ENCODE results near the gene C1R.

The C1R gene

DNA sequence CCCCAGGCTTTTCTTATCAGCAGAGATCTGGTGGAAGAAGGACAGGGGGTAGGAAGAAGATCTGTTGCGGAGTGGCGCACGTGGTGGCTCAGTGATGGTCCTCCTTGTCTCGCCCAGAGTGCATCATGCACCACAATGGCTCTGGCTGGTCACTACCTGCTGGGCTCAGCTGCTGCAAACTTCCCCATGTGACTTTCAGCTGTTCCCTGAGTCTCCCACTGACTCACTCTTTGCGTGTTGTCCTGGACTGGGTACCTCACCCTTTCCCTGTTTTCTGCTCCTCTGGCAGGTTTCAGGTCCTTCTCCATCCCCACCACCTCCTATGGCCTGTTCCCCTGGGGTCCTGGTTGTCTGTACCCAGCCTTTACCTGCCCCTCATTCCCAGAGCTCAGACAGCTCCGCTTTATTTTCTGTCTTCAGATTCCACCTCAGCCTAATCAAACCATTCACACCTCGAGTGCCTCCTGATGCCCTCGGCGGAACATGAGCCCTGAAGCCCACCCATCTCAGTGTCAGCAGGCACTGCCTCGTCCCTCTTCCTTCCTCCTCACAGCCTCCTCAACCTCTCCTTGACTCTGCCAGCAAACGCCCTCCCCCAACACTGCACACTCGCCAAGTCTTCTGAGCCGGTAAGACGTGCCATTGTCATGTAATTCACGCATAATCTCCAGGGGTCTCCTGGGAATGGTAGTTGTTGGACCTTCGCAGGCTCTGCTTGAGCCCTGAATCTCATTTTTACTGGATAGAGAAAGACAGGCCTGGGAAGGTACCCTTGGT lies 1.8 kb downstream of the C1R start:
- Histone ChIP-seq H3K4me3 (ENCODE audit: insufficient read depth, low read depth, low read length, poor library complexity, severe bottlenecking) (no peak overlapping the region), H3K9me3 (ENCODE audit: control insufficient read depth, low read length) (no peaks in the 10 kb centered on the region), H3K36me3 (ENCODE audit: control insufficient read depth, insufficient read depth, low read length) (no peaks in the 10 kb centered on the region), H3K4me1 (ENCODE audit: control insufficient read depth, insufficient read depth, low read length, poor library complexity, severe bottlenecking) (peaks cover 4% of the 10 kb centered on the region), H3K27me3 (replicated peaks; ENCODE audit: control insufficient read depth, insufficient read depth, low read length, poor library complexity, severe bottlenecking) (no peaks in the 10 kb centered on the region), H3K27ac (ENCODE audit: insufficient read depth, low read length, poor library complexity, severe bottlenecking) (no peak overlapping the region)
- no peak for DNase-seq

- Histone ChIP-seq H3K9me3 (ENCODE audit: control insufficient read depth, low read length) (no peaks in the 10 kb centered on the region), H3K4me3 (ENCODE audit: insufficient read depth, low read depth, low read length, poor library complexity, severe bottlenecking) (no peak overlapping the region), H3K4me1 (ENCODE audit: control insufficient read depth, insufficient read depth, low read length, poor library complexity, severe bottlenecking) (peaks cover 4% of the 10 kb centered on the region), H3K27me3 (replicated peaks; ENCODE audit: control insufficient read depth, insufficient read depth, low read length, poor library complexity, severe bottlenecking) (no peaks in the 10 kb centered on the region), H3K27ac (ENCODE audit: insufficient read depth, low read length, poor library complexity, severe bottlenecking) (no peak overlapping the region), H3K36me3 (ENCODE audit: control insufficient read depth, insufficient read depth, low read length) (no peaks in the 10 kb centered on the region)
- DNase-seq, result no peak
Measured at GRCh38 chr12:7089196-7089871, 2.9 kb downstream of the C1R start.

- H3K4me3 ChIP-seq (ENCODE audit: insufficient read depth, low read depth, low read length, poor library complexity, severe bottlenecking), result no peak overlapping the region
- H3K4me1 ChIP-seq (ENCODE audit: control insufficient read depth, insufficient read depth, low read length, poor library complexity, severe bottlenecking), result no peaks in the 10 kb centered on the region
- no peaks in the 10 kb centered on the region for H3K9me3 ChIP-seq (ENCODE audit: control insufficient read depth, low read length)
- no peak overlapping the region for H3K27ac ChIP-seq (ENCODE audit: insufficient read depth, low read length, poor library complexity, severe bottlenecking)
- DNase-seq, result no peak
- H3K27me3 ChIP-seq (replicated peaks; ENCODE audit: control insufficient read depth, insufficient read depth, low read length, poor library complexity, severe bottlenecking), result no peaks in the 10 kb centered on the region
- no peaks in the 10 kb centered on the region for H3K36me3 ChIP-seq (ENCODE audit: control insufficient read depth, insufficient read depth, low read length)
Measured at GRCh38 chr12:7083125-7083524, 9.1 kb downstream of the C1R start.

DNA sequence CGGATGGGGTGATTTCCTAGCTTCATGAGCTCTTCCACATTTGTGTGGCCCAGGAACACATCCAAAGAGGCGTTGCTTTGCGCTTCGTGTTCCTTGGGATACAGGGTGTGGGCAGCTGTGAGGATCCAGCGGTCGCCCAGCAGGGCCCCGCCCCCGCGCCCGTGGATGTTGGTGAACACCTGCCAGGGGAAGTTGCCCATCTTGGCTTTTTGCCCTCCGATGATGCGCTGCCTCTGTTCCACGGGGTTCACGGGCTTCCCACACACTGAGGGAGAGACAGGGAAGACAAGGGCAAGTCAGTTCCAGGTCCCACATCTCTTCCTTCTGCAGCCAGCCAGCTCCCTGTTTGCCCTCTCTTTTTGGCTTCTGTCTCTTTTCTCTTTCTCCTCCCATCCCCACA lies 11.2 kb downstream of the C1R start:
- Histone ChIP-seq H3K9me3 (ENCODE audit: control insufficient read depth, low read length) (no peaks in the 10 kb centered on the region), H3K4me3 (ENCODE audit: insufficient read depth, low read depth, low read length, poor library complexity, severe bottlenecking) (no peak overlapping the region), H3K27me3 (replicated peaks; ENCODE audit: control insufficient read depth, insufficient read depth, low read length, poor library complexity, severe bottlenecking) (no peaks in the 10 kb centered on the region), H3K27ac (ENCODE audit: insufficient read depth, low read length, poor library complexity, severe bottlenecking) (no peak overlapping the region), H3K36me3 (ENCODE audit: control insufficient read depth, insufficient read depth, low read length) (no peaks in the 10 kb centered on the region), H3K4me1 (ENCODE audit: control insufficient read depth, insufficient read depth, low read length, poor library complexity, severe bottlenecking) (no peaks in the 10 kb centered on the region)
- DNase-seq, result no peak

GRCh38 chr12:7079826-7080125 lies 12.5 kb downstream of the C1R start:
- H3K4me3 ChIP-seq (ENCODE audit: insufficient read depth, low read depth, low read length, poor library complexity, severe bottlenecking), result no peak overlapping the region
- no peaks in the 10 kb centered on the region for H3K9me3 ChIP-seq (ENCODE audit: control insufficient read depth, low read length)
- H3K36me3 ChIP-seq (ENCODE audit: control insufficient read depth, insufficient read depth, low read length), result no peaks in the 10 kb centered on the region
- no peak overlapping the region for H3K27ac ChIP-seq (ENCODE audit: insufficient read depth, low read length, poor library complexity, severe bottlenecking)
- H3K27me3 ChIP-seq (replicated peaks; ENCODE audit: control insufficient read depth, insufficient read depth, low read length, poor library complexity, severe bottlenecking), result no peaks in the 10 kb centered on the region
- H3K4me1 ChIP-seq (ENCODE audit: control insufficient read depth, insufficient read depth, low read length, poor library complexity, severe bottlenecking), result no peaks in the 10 kb centered on the region
- no peak for DNase-seq

- Histone ChIP-seq H3K4me1 (ENCODE audit: control insufficient read depth, insufficient read depth, low read length, poor library complexity, severe bottlenecking) (no peaks in the 10 kb centered on the region), H3K27me3 (replicated peaks; ENCODE audit: control insufficient read depth, insufficient read depth, low read length, poor library complexity, severe bottlenecking) (no peaks in the 10 kb centered on the region), H3K4me3 (ENCODE audit: insufficient read depth, low read depth, low read length, poor library complexity, severe bottlenecking) (no peak overlapping the region), H3K36me3 (ENCODE audit: control insufficient read depth, insufficient read depth, low read length) (no peaks in the 10 kb centered on the region), H3K9me3 (ENCODE audit: control insufficient read depth, low read length) (no peaks in the 10 kb centered on the region), H3K27ac (ENCODE audit: insufficient read depth, low read length, poor library complexity, severe bottlenecking) (no peak overlapping the region)
- no peak for DNase-seq
Measured at GRCh38 chr12:7078163-7078562, 14.1 kb downstream of the C1R start.

DNA sequence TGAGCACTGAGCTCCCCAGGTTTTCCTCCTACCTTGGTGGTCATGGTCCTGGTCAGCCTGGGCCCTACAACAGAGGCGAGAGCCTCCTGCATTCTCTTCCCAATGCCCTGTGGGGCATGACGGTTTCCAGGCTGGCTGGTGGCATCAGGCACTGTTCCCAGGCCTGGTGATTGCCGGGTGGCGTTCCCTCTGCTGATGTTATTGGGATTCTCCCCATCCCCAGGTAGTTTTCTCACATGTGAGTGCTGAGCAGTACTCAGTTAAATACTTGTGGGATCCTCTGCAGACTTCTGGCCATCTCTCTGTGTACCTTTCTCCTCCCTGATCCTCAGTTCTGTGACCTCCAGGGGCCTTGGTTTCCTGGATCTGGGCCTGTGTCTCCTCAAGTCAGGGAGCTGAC lies 15.8 kb downstream of the C1R start:
- H3K36me3 ChIP-seq (ENCODE audit: control insufficient read depth, insufficient read depth, low read length), result no peaks in the 10 kb centered on the region
- H3K4me3 ChIP-seq (ENCODE audit: insufficient read depth, low read depth, low read length, poor library complexity, severe bottlenecking), result no peak overlapping the region
- H3K9me3 ChIP-seq (ENCODE audit: control insufficient read depth, low read length), result no peaks in the 10 kb centered on the region
- H3K4me1 ChIP-seq (ENCODE audit: control insufficient read depth, insufficient read depth, low read length, poor library complexity, severe bottlenecking), result no peaks in the 10 kb centered on the region
- H3K27me3 ChIP-seq (replicated peaks; ENCODE audit: control insufficient read depth, insufficient read depth, low read length, poor library complexity, severe bottlenecking), result no peaks in the 10 kb centered on the region
- no peak overlapping the region for H3K27ac ChIP-seq (ENCODE audit: insufficient read depth, low read length, poor library complexity, severe bottlenecking)
- no peak for DNase-seq

DNA sequence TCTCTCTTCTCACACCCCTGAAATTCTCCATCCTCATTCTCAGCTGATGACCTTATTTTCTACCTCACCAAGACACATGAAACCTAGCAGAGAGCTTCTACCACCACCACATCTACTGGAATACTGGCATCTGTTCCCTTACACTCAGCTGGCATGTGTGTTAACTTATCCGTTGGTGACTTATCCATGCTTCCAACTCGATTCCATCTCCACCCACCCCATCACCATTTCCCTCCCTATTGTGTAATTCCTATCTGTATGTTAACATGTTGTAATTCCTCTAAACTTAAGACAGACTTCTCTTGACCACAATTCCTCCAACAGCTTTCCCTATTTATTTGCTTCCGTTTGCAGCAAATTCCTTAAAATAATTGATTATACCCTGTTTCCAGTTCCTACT lies 16.3 kb downstream of the C1R start:
- DNase-seq, result no peak
- Histone ChIP-seq H3K9me3 (ENCODE audit: control insufficient read depth, low read length) (no peaks in the 10 kb centered on the region), H3K36me3 (ENCODE audit: control insufficient read depth, insufficient read depth, low read length) (no peaks in the 10 kb centered on the region), H3K27me3 (replicated peaks; ENCODE audit: control insufficient read depth, insufficient read depth, low read length, poor library complexity, severe bottlenecking) (no peaks in the 10 kb centered on the region), H3K4me3 (ENCODE audit: insufficient read depth, low read depth, low read length, poor library complexity, severe bottlenecking) (no peak overlapping the region), H3K27ac (ENCODE audit: insufficient read depth, low read length, poor library complexity, severe bottlenecking) (no peak overlapping the region), H3K4me1 (ENCODE audit: control insufficient read depth, insufficient read depth, low read length, poor library complexity, severe bottlenecking) (no peaks in the 10 kb centered on the region)

- H3K36me3 ChIP-seq (ENCODE audit: control insufficient read depth, insufficient read depth, low read length), result no peaks in the 10 kb centered on the region
- H3K27me3 ChIP-seq (replicated peaks; ENCODE audit: control insufficient read depth, insufficient read depth, low read length, poor library complexity, severe bottlenecking), result no peaks in the 10 kb centered on the region
- H3K9me3 ChIP-seq (ENCODE audit: control insufficient read depth, low read length), result no peaks in the 10 kb centered on the region
- H3K27ac ChIP-seq (ENCODE audit: insufficient read depth, low read length, poor library complexity, severe bottlenecking), result no peak overlapping the region
- DNase-seq, result no peak
- H3K4me1 ChIP-seq (ENCODE audit: control insufficient read depth, insufficient read depth, low read length, poor library complexity, severe bottlenecking), result no peaks in the 10 kb centered on the region
- no peak overlapping the region for H3K4me3 ChIP-seq (ENCODE audit: insufficient read depth, low read depth, low read length, poor library complexity, severe bottlenecking)
Measured at GRCh38 chr12:7075518-7075917, 16.7 kb downstream of the C1R start.

DNA sequence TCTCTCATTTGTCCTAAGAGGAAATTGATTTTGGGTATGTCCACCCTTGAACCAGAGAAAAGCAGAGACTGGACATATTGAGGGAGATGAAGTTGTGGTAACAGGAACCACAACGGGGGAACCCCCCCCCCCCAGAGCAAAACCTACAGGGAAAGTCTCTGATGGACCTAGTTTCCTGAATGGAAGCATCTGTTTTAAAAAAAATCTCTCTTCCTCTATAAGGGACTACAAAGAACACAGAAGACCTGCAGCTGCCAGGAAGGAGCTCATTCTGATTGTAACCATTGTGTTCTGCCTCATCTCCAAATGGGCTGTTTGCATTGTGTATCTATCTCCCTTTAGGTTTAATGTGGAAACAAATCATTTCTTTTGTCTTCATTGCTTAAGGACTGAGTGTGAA lies 18.3 kb downstream of the C1R start:
- Histone ChIP-seq H3K27me3 (replicated peaks; ENCODE audit: control insufficient read depth, insufficient read depth, low read length, poor library complexity, severe bottlenecking) (no peaks in the 10 kb centered on the region), H3K4me3 (ENCODE audit: insufficient read depth, low read depth, low read length, poor library complexity, severe bottlenecking) (no peak overlapping the region), H3K36me3 (ENCODE audit: control insufficient read depth, insufficient read depth, low read length) (no peaks in the 10 kb centered on the region), H3K27ac (ENCODE audit: insufficient read depth, low read length, poor library complexity, severe bottlenecking) (no peak overlapping the region), H3K4me1 (ENCODE audit: control insufficient read depth, insufficient read depth, low read length, poor library complexity, severe bottlenecking) (no peaks in the 10 kb centered on the region), H3K9me3 (ENCODE audit: control insufficient read depth, low read length) (no peaks in the 10 kb centered on the region)
- DNase-seq, result no peak

All from effector memory CD4-positive, alpha-beta T cell (primary cell).